HepG2 (cell line): ENCODE measurements around the gene FLT3LG. TPM values are rescaled to one million over a fixed set of nuclear protein-coding genes. Genes with fewer than 3 reads are reported as not detected.

Experiments used
- IKZF5 ChIP-seq: IDR thresholded peaks from 2 replicates; pipeline ENCODE4 v1.6.1; 2018; ENCODE audit warnings: missing genetic modification reagents, mild to moderate bottlenecking, missing compliant biosample characterization
- KLF13 ChIP-seq: sonication (generic); formaldehyde crosslinking; IDR thresholded peaks from 2 replicates; pipeline ENCODE4 v1.4.0; 2020; ENCODE audit warnings: mild to moderate bottlenecking, missing genetic modification reagents
- LCORL ChIP-seq, 2 experiments: fragments of 450-650 bp in 1 of 2; sonication (generic) in 1 of 2; formaldehyde crosslinking in 1 of 2; IDR thresholded peaks; 2 replicates each; pipeline versions ENCODE4 v1.5.0 to v1.6.1; 2017 to 2020; ENCODE audit warnings: antibody characterized with exemption in 1 of 2, missing genetic modification reagents in 1 of 2
- PATZ1 ChIP-seq: sonication (generic); formaldehyde crosslinking; IDR thresholded peaks from 2 replicates; pipeline ENCODE4 v1.4.0; 2020; ENCODE audit warnings: missing genetic modification reagents
- PHF8 ChIP-seq: sonication (generic); formaldehyde crosslinking; IDR thresholded peaks from 2 replicates; pipeline ENCODE4 v1.5.0; 2020; ENCODE audit warnings: missing genetic modification reagents
- RBM22 ChIP-seq: fragments of 200-400 bp; formaldehyde crosslinking; optimal IDR thresholded peaks from 2 replicates; pipeline ENCODE3; 2017; ENCODE audit warnings: mild to moderate bottlenecking, low read length, moderate library complexity
- SYNCRIP ChIP-seq: fragments of 200-400 bp; formaldehyde crosslinking; IDR thresholded peaks from 2 replicates; pipeline ENCODE4 v1.6.1; 2018; ENCODE audit warnings: mild to moderate bottlenecking, low read depth, low read length; ENCODE audit not compliant: insufficient read depth
- TBX2 ChIP-seq: sonication (generic); formaldehyde crosslinking; IDR thresholded peaks from 2 replicates; pipeline ENCODE4 v1.5.0; 2020; ENCODE audit warnings: missing genetic modification reagents, mild to moderate bottlenecking, borderline replicate concordance
- ZFX ChIP-seq: sonication (generic); formaldehyde crosslinking; IDR thresholded peaks from 2 replicates; pipeline ENCODE4 v1.4.0; 2020; ENCODE audit warnings: mild to moderate bottlenecking, low read depth, missing genetic modification reagents, moderate library complexity
- ZNF33A ChIP-seq: sonication (generic); formaldehyde crosslinking; IDR thresholded peaks from 2 replicates; pipeline ENCODE4 v1.5.1; 2020; ENCODE audit warnings: missing genetic modification reagents, mild to moderate bottlenecking, moderate library complexity, borderline replicate concordance
- ZNF605 ChIP-seq: sonication (generic); formaldehyde crosslinking; IDR thresholded peaks from 2 replicates; pipeline ENCODE4 v1.8.0; 2022; ENCODE audit warnings: mild to moderate bottlenecking, missing genetic modification reagents
- ZNF792 ChIP-seq: IDR thresholded peaks from 2 replicates; pipeline ENCODE4 v1.6.1; 2016
- polyA plus RNA-seq, 8 experiments: library from polyadenylated mRNA; depleted of rRNA in 3 of 8; stranded (reverse) in 7 of 8; unstranded in 1 of 8; fragments of >200 nt; fragmentation: Illumina TruSeq in 4 of 8; extraction: Trizol in 4 of 8; gene quantifications; 2 replicates each; pipeline versions ENCODE4 v1.2.1 to v1.2.3, GENCODE V29; 2011 to 2016; ENCODE audit warnings: low read depth in 4 of 8, missing spikeins in 1 of 8, mixed read lengths in 1 of 8; ENCODE audit not compliant: insufficient read depth in 1 of 8
- total RNA-seq, 5 experiments: library from RNA; depleted of rRNA; stranded (reverse); fragments of >200 nt; fragmentation: Illumina TruSeq; extraction: Trizol; gene quantifications; 2 replicates each; pipeline ENCODE4 v1.2.3, GENCODE V29; 2016; ENCODE audit warnings: low read depth in 1 of 5
- TF ChIP-seq, protein P1 (sequence below): sonication (generic); formaldehyde crosslinking; IDR thresholded peaks from 2 replicates; pipeline ENCODE4 v1.5.1; 2020; ENCODE audit warnings: mild to moderate bottlenecking, missing genetic modification reagents, moderate library complexity
- TF ChIP-seq, protein P2 (sequence below): IDR thresholded peaks from 2 replicates; pipeline ENCODE4 v1.6.1; 2016; ENCODE audit warnings: mild to moderate bottlenecking
- TF ChIP-seq, protein P3 (sequence below): IDR thresholded peaks from 2 replicates; pipeline ENCODE4 v1.6.1; 2012; ENCODE audit warnings: low read length, improper control_type of control experiment

FLT3LG gene
- total and polyA plus RNA-seq, 2 of the 13 experiments (the other 11 are each of a cell fraction or from before 2014, with no cell fraction given), result 1.5 to 2.6 TPM

DNA sequence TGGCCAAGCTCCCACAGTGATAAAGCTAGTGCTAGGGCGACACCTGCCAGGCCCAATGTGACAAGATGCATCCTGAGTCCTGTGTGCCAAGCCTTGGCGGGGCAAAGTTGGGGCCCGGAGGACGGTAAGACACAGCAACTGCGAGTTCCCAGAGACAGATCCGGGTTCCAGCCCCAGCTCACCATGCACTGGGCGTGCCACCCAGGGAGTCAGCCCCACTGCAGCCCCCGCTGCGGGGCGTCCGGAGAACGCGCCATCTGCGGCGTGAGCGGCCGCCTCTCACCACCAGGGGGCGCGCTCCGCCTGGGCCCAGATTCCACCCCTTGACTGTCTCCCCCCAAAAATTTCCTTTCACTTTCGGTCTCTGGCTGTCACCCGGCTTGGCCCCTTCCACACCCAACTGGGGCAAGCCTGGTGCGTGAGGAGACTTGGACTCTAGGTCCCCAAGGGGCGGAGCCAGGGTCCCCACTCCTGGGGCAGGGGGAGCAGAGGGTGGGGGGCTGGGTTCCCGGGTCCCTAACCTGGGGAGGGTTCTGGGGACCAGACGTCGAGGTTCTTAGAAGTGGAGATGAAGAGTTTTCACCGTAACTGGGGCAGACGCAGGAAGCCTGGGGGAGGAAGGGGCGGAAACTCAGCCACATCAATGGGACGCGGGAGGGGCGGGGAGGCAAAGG, at the start of gene FLT3LG (continued):
- TF ChIP-seq, protein P1, sequence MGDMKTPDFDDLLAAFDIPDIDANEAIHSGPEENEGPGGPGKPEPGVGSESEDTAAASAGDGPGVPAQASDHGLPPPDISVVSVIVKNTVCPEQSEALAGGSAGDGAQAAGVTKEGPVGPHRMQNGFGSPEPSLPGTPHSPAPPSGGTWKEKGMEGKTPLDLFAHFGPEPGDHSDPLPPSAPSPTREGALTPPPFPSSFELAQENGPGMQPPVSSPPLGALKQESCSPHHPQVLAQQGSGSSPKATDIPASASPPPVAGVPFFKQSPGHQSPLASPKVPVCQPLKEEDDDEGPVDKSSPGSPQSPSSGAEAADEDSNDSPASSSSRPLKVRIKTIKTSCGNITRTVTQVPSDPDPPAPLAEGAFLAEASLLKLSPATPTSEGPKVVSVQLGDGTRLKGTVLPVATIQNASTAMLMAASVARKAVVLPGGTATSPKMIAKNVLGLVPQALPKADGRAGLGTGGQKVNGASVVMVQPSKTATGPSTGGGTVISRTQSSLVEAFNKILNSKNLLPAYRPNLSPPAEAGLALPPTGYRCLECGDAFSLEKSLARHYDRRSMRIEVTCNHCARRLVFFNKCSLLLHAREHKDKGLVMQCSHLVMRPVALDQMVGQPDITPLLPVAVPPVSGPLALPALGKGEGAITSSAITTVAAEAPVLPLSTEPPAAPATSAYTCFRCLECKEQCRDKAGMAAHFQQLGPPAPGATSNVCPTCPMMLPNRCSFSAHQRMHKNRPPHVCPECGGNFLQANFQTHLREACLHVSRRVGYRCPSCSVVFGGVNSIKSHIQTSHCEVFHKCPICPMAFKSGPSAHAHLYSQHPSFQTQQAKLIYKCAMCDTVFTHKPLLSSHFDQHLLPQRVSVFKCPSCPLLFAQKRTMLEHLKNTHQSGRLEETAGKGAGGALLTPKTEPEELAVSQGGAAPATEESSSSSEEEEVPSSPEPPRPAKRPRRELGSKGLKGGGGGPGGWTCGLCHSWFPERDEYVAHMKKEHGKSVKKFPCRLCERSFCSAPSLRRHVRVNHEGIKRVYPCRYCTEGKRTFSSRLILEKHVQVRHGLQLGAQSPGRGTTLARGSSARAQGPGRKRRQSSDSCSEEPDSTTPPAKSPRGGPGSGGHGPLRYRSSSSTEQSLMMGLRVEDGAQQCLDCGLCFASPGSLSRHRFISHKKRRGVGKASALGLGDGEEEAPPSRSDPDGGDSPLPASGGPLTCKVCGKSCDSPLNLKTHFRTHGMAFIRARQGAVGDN (CRISPR knock-in tag), result peak; percentile 75
- no peak for TF ChIP-seq SYNCRIP
- 0 out of 2 replicates have a peak, but pooled peaks have one; percentile 49 for TF ChIP-seq KLF13 (CRISPR knock-in tag)
- TF ChIP-seq, protein P2, sequence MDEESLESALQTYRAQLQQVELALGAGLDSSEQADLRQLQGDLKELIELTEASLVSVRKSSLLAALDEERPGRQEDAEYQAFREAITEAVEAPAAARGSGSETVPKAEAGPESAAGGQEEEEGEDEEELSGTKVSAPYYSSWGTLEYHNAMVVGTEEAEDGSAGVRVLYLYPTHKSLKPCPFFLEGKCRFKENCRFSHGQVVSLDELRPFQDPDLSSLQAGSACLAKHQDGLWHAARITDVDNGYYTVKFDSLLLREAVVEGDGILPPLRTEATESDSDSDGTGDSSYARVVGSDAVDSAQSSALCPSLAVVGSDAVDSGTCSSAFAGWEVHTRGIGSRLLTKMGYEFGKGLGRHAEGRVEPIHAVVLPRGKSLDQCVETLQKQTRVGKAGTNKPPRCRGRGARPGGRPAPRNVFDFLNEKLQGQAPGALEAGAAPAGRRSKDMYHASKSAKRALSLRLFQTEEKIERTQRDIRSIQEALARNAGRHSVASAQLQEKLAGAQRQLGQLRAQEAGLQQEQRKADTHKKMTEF, result peak; percentile 42; the same call in 1 of the 2 replicates
- no peak for TF ChIP-seq LCORL (IDR thresholded peaks at IDR 0.05)
- TF ChIP-seq LCORL (CRISPR knock-in tag; IDR thresholded peaks at IDR 0.05), result peak; percentile 58
- peak; percentile 67; the same call in 1 of the 2 replicates for TF ChIP-seq TBX2
- TF ChIP-seq PATZ1, result peak; percentile 95
- peak; percentile 65 for TF ChIP-seq ZFX (CRISPR knock-in tag)
- peak; percentile 39 for TF ChIP-seq IKZF5 (CRISPR knock-in tag)
- TF ChIP-seq ZNF605 (CRISPR knock-in tag), result no peak; the same call in 1 of the 2 replicates
- no peak for TF ChIP-seq ZNF33A (CRISPR knock-in tag)
- no peak for TF ChIP-seq RBM22
- 0 out of 2 replicates have a peak, but pooled peaks have one; percentile 30 for TF ChIP-seq ZNF792
- TF ChIP-seq, protein P3, sequence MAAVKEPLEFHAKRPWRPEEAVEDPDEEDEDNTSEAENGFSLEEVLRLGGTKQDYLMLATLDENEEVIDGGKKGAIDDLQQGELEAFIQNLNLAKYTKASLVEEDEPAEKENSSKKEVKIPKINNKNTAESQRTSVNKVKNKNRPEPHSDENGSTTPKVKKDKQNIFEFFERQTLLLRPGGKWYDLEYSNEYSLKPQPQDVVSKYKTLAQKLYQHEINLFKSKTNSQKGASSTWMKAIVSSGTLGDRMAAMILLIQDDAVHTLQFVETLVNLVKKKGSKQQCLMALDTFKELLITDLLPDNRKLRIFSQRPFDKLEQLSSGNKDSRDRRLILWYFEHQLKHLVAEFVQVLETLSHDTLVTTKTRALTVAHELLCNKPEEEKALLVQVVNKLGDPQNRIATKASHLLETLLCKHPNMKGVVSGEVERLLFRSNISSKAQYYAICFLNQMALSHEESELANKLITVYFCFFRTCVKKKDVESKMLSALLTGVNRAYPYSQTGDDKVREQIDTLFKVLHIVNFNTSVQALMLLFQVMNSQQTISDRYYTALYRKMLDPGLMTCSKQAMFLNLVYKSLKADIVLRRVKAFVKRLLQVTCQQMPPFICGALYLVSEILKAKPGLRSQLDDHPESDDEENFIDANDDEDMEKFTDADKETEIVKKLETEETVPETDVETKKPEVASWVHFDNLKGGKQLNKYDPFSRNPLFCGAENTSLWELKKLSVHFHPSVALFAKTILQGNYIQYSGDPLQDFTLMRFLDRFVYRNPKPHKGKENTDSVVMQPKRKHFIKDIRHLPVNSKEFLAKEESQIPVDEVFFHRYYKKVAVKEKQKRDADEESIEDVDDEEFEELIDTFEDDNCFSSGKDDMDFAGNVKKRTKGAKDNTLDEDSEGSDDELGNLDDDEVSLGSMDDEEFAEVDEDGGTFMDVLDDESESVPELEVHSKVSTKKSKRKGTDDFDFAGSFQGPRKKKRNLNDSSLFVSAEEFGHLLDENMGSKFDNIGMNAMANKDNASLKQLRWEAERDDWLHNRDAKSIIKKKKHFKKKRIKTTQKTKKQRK, result no peak
- TF ChIP-seq PHF8 (CRISPR knock-in tag), result peak; percentile 56; the same call in 1 of the 2 replicates
